Progenitor cell of endocrine pancreas (in vitro differentiated cells): ENCODE measurements around the gene SNTB2. TPM values are rescaled to one million over a fixed set of nuclear protein-coding genes. Genes with fewer than 3 reads are reported as not detected.

Source experiments
- DNase-seq: peaks from one replicate; pipeline ENCODE4 v3.0.0; 2021; ENCODE audit warnings: low spot score; ENCODE audit not compliant: unreplicated experiment
- H3K27ac Mint-ChIP-seq: 2 replicates; pipeline ENCODE4 v1.8.0; 2021; ENCODE audit warnings: mild to moderate bottlenecking, moderate library complexity, mixed read lengths
- H3K27me3 Mint-ChIP-seq: 2 replicates; pipeline ENCODE4 v1.8.0; 2021; ENCODE audit warnings: mixed read lengths
- H3K36me3 Mint-ChIP-seq: 2 replicates; pipeline ENCODE4 v1.8.0; 2022; ENCODE audit warnings: mixed read lengths; ENCODE audit not compliant: insufficient read depth
- H3K4me1 Mint-ChIP-seq: 2 replicates; pipeline ENCODE4 v1.8.0; 2021; ENCODE audit warnings: low read depth, mixed read lengths
- H3K4me3 Mint-ChIP-seq: 2 replicates; pipeline ENCODE4 v1.8.0; 2021; ENCODE audit warnings: low read depth, mild to moderate bottlenecking, moderate library complexity, mixed read lengths
- H3K9me3 Mint-ChIP-seq: 2 replicates; pipeline ENCODE4 v1.8.0; 2021; ENCODE audit warnings: low read depth, mixed read lengths
- total RNA-seq: library from RNA; stranded (reverse); gene quantifications from 2 replicates; pipeline ENCODE4 v1.2.1, GENCODE V29; 2021
- TF ChIP-seq, protein P1 (sequence below): fragments of 200-600 bp; sonication (generic); IDR thresholded peaks from one replicate; pipeline ENCODE4 v1.5.0; 2021; ENCODE audit warnings: antibody characterized with exemption, mild to moderate bottlenecking; ENCODE audit not compliant: unreplicated experiment

Gene SNTB2
- total RNA-seq, 1 donor from 2014 or later = 40.9 TPM

DNA sequence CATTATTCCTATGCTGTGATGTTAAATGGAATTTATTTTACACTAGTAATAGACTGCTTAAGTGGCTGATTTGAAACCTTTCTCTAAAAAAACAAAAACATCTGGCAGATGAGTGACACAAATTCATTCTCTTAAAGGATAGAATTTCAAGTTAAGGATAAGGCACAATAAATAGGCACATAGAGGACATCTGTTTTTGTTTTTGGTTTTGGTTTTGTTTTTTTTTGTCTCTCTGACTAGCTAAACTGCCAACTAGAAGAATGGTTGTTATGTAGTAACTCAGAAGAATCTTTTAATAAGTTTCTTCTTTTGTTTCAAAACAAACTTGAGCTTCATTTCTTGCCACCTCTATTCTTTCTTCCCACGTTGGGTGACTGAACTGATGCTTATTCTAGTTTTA is 119.1 kb downstream of the SNTB2 start:
- no peak for DNase-seq

DNA sequence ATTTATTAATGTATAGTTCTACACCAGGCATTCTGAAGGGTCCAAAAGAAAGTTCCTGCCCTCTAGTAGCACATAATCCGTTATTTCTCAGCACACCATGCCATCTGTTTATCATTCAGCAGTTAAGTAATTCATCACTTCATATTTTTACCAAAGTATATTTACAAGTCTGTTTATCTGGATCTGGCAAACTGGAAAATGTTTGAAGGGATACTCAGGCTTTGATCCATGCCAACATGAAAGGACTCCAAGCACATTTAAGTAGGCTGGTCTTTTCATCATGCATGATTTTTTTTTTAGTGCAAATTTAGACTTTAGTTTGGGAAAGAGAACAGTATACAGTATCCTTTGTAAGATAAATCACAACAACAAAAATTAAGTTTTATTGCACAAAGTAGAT is 120.1 kb downstream of the SNTB2 start:
- Mint-ChIP-seq H3K27me3 (no peaks in the 10 kb centered on the region), H3K9me3 (no peaks in the 10 kb centered on the region), H3K4me1 (peaks cover 6% of the 10 kb centered on the region), H3K36me3 (peaks cover 2% of the 10 kb centered on the region), H3K27ac (no peak overlapping the region), H3K4me3 (no peak overlapping the region)
- TF ChIP-seq, protein P1, sequence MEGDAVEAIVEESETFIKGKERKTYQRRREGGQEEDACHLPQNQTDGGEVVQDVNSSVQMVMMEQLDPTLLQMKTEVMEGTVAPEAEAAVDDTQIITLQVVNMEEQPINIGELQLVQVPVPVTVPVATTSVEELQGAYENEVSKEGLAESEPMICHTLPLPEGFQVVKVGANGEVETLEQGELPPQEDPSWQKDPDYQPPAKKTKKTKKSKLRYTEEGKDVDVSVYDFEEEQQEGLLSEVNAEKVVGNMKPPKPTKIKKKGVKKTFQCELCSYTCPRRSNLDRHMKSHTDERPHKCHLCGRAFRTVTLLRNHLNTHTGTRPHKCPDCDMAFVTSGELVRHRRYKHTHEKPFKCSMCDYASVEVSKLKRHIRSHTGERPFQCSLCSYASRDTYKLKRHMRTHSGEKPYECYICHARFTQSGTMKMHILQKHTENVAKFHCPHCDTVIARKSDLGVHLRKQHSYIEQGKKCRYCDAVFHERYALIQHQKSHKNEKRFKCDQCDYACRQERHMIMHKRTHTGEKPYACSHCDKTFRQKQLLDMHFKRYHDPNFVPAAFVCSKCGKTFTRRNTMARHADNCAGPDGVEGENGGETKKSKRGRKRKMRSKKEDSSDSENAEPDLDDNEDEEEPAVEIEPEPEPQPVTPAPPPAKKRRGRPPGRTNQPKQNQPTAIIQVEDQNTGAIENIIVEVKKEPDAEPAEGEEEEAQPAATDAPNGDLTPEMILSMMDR = no peak
- DNase-seq = no peak

More for the DNA sequence above, 119.1 kb downstream of the SNTB2 start:
- Mint-ChIP-seq H3K27ac (no peak overlapping the region), H3K4me1 (peaks cover 3% of the 10 kb centered on the region), H3K27me3 (no peaks in the 10 kb centered on the region), H3K36me3 (peaks cover 5% of the 10 kb centered on the region), H3K4me3 (no peak overlapping the region), H3K9me3 (no peaks in the 10 kb centered on the region)
- TF ChIP-seq, protein P1 = no peak

DNA sequence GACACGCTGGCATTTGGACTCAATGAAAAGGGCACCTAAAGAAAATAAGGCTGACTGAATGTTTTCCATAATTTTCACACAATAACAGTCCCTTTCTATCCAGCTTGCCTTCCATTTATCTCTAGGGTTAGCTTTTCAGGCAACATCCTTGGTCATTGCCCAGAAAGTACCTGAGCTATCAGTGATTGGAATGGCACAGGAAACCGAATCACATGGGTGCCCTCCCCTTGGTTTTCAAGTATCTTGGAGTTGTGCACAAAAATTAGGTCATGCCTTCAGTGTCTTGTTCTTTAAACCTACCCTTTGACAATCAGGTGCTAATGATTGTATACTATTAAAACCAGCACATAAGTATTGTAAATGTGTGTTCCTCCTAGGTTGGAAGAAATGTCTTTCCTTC is 120.9 kb downstream of the SNTB2 start:
- Mint-ChIP-seq H3K9me3 (no peaks in the 10 kb centered on the region), H3K27me3 (no peaks in the 10 kb centered on the region), H3K4me1 (peaks cover 5% of the 10 kb centered on the region), H3K36me3 (no peaks in the 10 kb centered on the region), H3K4me3 (no peak overlapping the region), H3K27ac (no peak overlapping the region)
- DNase-seq = no peak
- TF ChIP-seq, protein P1 = no peak

DNA sequence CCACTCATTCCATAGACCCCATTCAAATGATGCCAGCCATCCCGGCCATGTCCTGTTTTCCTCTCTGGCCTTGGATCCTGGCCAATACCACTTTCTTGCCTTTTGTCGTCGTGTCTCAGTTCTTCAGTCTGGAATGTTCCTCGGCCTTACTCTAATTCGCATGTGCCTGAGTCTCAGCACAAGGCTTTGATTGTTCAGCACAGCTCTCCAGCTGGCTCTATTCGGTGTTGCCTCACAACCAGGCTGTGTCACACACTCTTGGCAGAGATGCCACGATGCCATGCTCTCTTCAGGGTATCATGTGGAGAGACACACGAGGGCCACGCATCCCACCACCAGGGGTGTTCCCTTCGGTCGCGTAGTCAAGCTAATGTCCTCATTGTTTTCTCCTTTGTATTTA is 122.4 kb downstream of the SNTB2 start:
- Mint-ChIP-seq H3K27ac (peak overlapping the region; percentile 2), H3K36me3 (no peaks in the 10 kb centered on the region), H3K27me3 (no peaks in the 10 kb centered on the region), H3K9me3 (no peaks in the 10 kb centered on the region), H3K4me3 (no peak overlapping the region), H3K4me1 (peaks cover 5% of the 10 kb centered on the region)
- TF ChIP-seq, protein P1 = no peak
- DNase-seq = no peak

DNA sequence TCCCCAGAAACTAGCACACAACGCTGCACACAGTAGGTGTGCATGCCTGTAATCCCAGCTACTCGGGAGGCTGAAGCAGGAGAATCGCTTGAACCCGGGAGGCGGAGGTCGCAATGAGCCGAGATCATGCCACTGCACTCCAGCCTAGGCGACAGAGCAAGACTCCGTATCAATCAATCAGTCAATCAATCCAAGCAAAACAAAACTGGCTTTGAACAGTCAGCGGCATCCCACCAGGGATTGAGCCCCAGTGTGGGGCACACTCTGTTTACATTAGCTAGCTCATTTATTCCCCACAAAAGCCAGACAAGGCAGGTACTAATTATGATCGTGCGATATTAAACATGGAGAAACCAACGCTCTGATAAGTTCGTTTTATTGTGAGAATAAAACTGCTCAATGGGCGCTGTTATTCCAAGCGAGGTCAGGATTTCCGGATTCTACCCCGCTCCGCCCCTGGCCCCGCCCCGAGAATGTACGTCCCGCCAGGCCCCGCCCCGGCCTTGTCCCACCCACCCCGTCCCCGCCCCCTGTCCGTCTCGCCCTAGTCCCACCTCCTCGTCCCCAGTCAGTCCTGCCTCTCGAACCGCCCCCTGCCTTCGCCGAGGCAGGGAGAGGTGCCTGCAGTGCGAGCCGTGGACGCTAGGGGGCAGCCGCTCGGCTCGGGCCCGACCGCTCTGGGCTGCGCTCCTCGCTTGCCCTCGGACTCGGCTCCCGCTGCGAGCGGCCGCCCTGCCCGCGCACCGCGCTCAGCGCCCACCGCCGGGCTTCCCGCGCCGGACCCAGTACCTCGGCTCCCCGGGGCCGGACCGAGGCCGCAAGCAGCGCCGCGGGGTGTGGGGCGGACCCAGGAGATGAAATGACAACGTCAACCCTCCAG is 123.9 kb downstream of the SNTB2 start, which contains the start of gene VPS4A:
Gene VPS4A, plus strand, starts transcription at position 698 of the 880 bp plus-strand sequence. Its CDS starts 162 bp downstream, at position 860.
- Mint-ChIP-seq H3K9me3 (no peaks in the 10 kb centered on the region), H3K27me3 (no peaks in the 10 kb centered on the region), H3K4me3 (peak within 1 kb of the TSS; percentile 98), H3K4me1 (peaks cover 5% of the 10 kb centered on the region), H3K27ac (peak within 1 kb of the TSS; percentile 96), H3K36me3 (peaks cover under 1% of the 10 kb centered on the region)
- DNase-seq = peak; percentile 99
- TF ChIP-seq, protein P1 = peak; percentile 81
